PFSK-1 (cell line): Measurements from ENCODE around the gene CEP120.

Experiments
- POLR2AphosphoS5 ChIP-seq: IDR thresholded peaks from 2 replicates; pipeline ENCODE4 v1.6.1; 2012; ENCODE audit warnings: low read depth, mild to moderate bottlenecking, control low read depth, low read length, moderate library complexity
- SIN3A ChIP-seq: IDR thresholded peaks from 2 replicates; pipeline ENCODE4 v1.6.1; 2012; ENCODE audit warnings: mild to moderate bottlenecking, low read length, moderate library complexity, borderline replicate concordance; ENCODE audit not compliant: insufficient read depth
- TAF1 ChIP-seq: IDR thresholded peaks from 2 replicates; pipeline ENCODE4 v1.6.1; 2012; ENCODE audit warnings: low read length, control low read depth, borderline replicate concordance; ENCODE audit not compliant: insufficient read depth
- TF ChIP-seq, protein P1 (sequence below), 2 experiments: IDR thresholded peaks; 2 replicates each; pipeline versions ENCODE4 v1.6.1 to v1.8.0; 2011 to 2012; ENCODE audit warnings: low read depth in 2 of 2, low read length in 2 of 2, control low read depth in 1 of 2, inconsistent platforms in 1 of 2, mild to moderate bottlenecking in 1 of 2, moderate library complexity in 1 of 2; ENCODE audit not compliant: insufficient read depth in 1 of 2

DNA sequence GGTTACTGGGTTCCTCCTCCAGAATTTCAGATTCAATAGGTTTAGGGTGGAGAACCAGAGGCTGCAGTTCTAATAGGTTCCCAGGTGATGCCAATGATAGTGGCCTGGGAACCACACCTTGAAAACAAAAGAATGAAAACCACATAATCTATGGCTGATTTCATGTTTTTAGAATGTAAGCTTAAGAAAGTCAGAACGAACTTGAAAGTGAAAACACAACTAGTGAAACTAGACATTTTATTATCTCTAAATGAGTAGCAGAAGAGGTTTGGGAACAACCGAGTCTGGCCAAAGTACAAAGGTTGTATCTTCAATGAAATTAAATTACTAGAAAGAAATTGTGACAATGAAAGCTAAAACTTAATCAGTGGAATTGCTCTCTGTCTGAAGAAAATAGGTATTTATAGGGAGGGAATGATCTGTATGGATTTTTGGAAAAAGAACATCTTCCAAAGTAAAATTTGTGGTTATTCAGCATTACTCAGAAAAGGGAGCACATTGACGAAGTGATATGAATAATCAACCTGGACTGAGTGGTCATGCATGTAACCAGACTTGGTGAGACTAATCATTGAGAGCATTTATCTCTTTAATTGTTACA, 24.9 kb upstream of the CEP120 start:
- TF ChIP-seq TAF1 (no peak), POLR2AphosphoS5 (no peak), SIN3A (no peak)
- TF ChIP-seq, protein P1, sequence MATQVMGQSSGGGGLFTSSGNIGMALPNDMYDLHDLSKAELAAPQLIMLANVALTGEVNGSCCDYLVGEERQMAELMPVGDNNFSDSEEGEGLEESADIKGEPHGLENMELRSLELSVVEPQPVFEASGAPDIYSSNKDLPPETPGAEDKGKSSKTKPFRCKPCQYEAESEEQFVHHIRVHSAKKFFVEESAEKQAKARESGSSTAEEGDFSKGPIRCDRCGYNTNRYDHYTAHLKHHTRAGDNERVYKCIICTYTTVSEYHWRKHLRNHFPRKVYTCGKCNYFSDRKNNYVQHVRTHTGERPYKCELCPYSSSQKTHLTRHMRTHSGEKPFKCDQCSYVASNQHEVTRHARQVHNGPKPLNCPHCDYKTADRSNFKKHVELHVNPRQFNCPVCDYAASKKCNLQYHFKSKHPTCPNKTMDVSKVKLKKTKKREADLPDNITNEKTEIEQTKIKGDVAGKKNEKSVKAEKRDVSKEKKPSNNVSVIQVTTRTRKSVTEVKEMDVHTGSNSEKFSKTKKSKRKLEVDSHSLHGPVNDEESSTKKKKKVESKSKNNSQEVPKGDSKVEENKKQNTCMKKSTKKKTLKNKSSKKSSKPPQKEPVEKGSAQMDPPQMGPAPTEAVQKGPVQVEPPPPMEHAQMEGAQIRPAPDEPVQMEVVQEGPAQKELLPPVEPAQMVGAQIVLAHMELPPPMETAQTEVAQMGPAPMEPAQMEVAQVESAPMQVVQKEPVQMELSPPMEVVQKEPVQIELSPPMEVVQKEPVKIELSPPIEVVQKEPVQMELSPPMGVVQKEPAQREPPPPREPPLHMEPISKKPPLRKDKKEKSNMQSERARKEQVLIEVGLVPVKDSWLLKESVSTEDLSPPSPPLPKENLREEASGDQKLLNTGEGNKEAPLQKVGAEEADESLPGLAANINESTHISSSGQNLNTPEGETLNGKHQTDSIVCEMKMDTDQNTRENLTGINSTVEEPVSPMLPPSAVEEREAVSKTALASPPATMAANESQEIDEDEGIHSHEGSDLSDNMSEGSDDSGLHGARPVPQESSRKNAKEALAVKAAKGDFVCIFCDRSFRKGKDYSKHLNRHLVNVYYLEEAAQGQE (IDR thresholded peaks at IDR 0.05; ENCODE audit: insufficient read depth in 1 of 2, low read depth in 2 of 2, low read length in 2 of 2), result no peak
